BJ (cell line): ENCODE measurements around the gene RASSF5. TPM values are rescaled to one million over a fixed set of nuclear protein-coding genes. Genes with fewer than 3 reads are reported as not detected.

Experiments used
- CTCF ChIA-PET: fragments of 350-600 bp; formaldehyde crosslinking; extraction: SDS; loops from one replicate; lab custom pipeline; 2021; ENCODE audit warnings: antibody characterized with exemption, inconsistent platforms; lab: Yijun Ruan, JAX
- POLR2A ChIA-PET: fragments of 300-600 bp; sonication (Branson Sonifier 250); formaldehyde crosslinking; extraction: SDS; loops from one replicate; lab custom pipeline; 2021; ENCODE audit warnings: antibody characterized with exemption; lab: Charles Lee
- DNase-seq: peaks from one replicate; pipeline ENCODE4 v3.0.0-alpha.2; 2011; ENCODE audit warnings: low read depth
- H3K27me3 ChIP-seq: 2 replicates; pipeline ENCODE4 v1.6.0; 2011; ENCODE audit warnings: low read length; ENCODE audit not compliant: control insufficient read depth, insufficient read depth
- H3K36me3 ChIP-seq: 2 replicates; pipeline ENCODE4 v1.5.1; 2011; ENCODE audit warnings: low read length; ENCODE audit not compliant: control insufficient read depth, insufficient read depth
- H3K4me3 ChIP-seq: 2 replicates; pipeline ENCODE4 v1.5.1; 2011; ENCODE audit warnings: low read depth, mild to moderate bottlenecking, control low read depth, low read length
- CTCF ChIP-seq: IDR thresholded peaks from 2 replicates; pipeline ENCODE4 v1.5.1; 2011; ENCODE audit warnings: low read depth, mild to moderate bottlenecking, control low read depth, inconsistent platforms, low read length, moderate library complexity; ENCODE audit not compliant: insufficient read depth
- polyA plus RNA-seq: library from polyadenylated mRNA; depleted of rRNA; stranded (reverse); fragments of >200 nt; gene quantifications from 2 replicates; pipeline ENCODE4 v1.2.3, GENCODE V29; 2011; rRNA removed
- small RNA-seq: library from RNA; depleted of rRNA; stranded (forward); fragments of <200 nt; gene quantifications from one replicate; pipeline ENCODE3, GENCODE V24; 2012; ENCODE audit warnings: low replicate concordance, low read depth; ENCODE audit not compliant: insufficient read length

The RASSF5 gene
- polyA plus RNA-seq, 1 experiment, result 2.1 TPM

GRCh38 chr1:206635978-206636345 is 128.6 kb downstream of the RASSF5 start:
- TF ChIP-seq CTCF, result no peak
- no peaks in the 10 kb centered on the region for H3K27me3 ChIP-seq
- H3K36me3 ChIP-seq, result no peaks in the 10 kb centered on the region
- CTCF ChIA-PET, result interaction anchor here (1.2 to 7.4 kb wide), 11 partner anchors 9 to 277 kb away, joined by 4 to 130 read pairs (median 7); partner anchors contain the start of gene EIF2D
- H3K4me3 ChIP-seq, result peak overlapping the region; percentile 83
- DNase-seq, result no peak
- POLR2A ChIA-PET, result interaction anchor here (0.9 kb wide), 1 partner anchor 23 kb away, joined by 5 read pairs; no protein-coding TSS in a partner anchor

- Histone ChIP-seq H3K36me3 (no peaks in the 10 kb centered on the region), H3K4me3 (peak overlapping the region; percentile 83; the same call in 1 of the 2 replicates), H3K27me3 (no peaks in the 10 kb centered on the region)
- CTCF ChIA-PET, result interaction anchor here (0.7 to 7.4 kb wide), 5 partner anchors 21 to 276 kb away, joined by 3 to 130 read pairs (median 9); no protein-coding TSS in a partner anchor
- no peak for DNase-seq
- TF ChIP-seq CTCF, result no peak
- POLR2A ChIA-PET, result no interaction called here
Measured at GRCh38 chr1:206636671-206637070, 129.3 kb downstream of the RASSF5 start.

GRCh38 chr1:206637605-206638004 is 130.3 kb downstream of the RASSF5 start:
- CTCF ChIA-PET, result interaction anchor here (1.0 to 7.4 kb wide), 4 partner anchors 20 to 31 kb away, joined by 3 to 130 read pairs (median 7); no protein-coding TSS in a partner anchor

More at GRCh38 chr1:206637605-206638004, 130.3 kb downstream of the RASSF5 start:
- Histone ChIP-seq H3K4me3 (no peak overlapping the region), H3K27me3 (no peaks in the 10 kb centered on the region), H3K36me3 (no peaks in the 10 kb centered on the region)
- DNase-seq, result no peak
- TF ChIP-seq CTCF, result no peak
- POLR2A ChIA-PET, result no interaction called here

Small RNA genes lying within 50 kb of the gene (small RNA-seq; reads per million reads assigned to genes)
- gene MIR6769B, result not detected

Other genes with a start within 250 kb of the RASSF5 start
- gene IKBKE, start 37.1 kb upstream of the RASSF5 start, polyA plus RNA-seq, result 13.0 and 23.0 TPM in 2 replicates
- gene EIF2D, start 104.9 kb downstream of the RASSF5 start, polyA plus RNA-seq, result 88.7 and 97.4 TPM in 2 replicates
- gene DYRK3, start 128.0 kb downstream of the RASSF5 start, polyA plus RNA-seq, result 7.4 and 10.8 TPM in 2 replicates
- gene MAPKAPK2, start 177.4 kb downstream of the RASSF5 start, polyA plus RNA-seq, result 65.6 and 80.1 TPM in 2 replicates